Stimulated activated CD4-positive, alpha-beta T cell treated with anti-CD3 and anti-CD28 coated beads, TNF-alpha, amount 100 ng/mL, for 24 hours (primary cell): Measurements from ENCODE around the gene EBNA1BP2.
A peak's percentile ranks its signal among the peaks of the same experiment; 100 is the strongest.
"Not testable (repeated sequence)": the region's sequence is repeated elsewhere in the genome, so short reads cannot be mapped to it uniquely, and the experiment has no call there.

Experiments
- DNase-seq, 3 experiments: peaks; one replicate each; pipeline ENCODE4 v3.0.0-alpha.2; 2020; ENCODE audit warnings: low read depth in 3 of 3

EBNA1BP2 gene

DNA sequence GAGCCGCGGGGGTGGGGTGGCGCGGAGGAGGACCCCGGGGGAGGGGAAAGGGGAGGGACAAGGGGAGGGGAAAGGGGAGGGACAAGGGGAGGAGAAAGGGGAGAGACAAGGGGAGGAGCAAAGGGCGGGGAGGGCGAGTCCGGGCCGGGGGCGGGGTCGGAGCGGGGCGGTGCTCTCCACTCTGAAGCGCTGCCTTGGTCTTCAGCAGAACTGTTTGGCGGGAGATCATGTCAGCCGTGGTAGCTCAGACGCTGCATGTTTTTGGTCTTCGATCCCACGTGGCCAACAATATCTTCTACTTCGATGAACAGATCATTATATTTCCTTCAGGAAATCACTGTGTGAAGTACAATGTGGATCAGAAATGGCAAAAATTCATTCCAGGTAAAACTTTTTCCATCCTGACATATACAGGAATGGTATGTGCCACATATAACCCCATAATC is 460 bp upstream of the EBNA1BP2 start:
- DNase-seq: peak; percentile 77 to 84 (median 78)

DNA sequence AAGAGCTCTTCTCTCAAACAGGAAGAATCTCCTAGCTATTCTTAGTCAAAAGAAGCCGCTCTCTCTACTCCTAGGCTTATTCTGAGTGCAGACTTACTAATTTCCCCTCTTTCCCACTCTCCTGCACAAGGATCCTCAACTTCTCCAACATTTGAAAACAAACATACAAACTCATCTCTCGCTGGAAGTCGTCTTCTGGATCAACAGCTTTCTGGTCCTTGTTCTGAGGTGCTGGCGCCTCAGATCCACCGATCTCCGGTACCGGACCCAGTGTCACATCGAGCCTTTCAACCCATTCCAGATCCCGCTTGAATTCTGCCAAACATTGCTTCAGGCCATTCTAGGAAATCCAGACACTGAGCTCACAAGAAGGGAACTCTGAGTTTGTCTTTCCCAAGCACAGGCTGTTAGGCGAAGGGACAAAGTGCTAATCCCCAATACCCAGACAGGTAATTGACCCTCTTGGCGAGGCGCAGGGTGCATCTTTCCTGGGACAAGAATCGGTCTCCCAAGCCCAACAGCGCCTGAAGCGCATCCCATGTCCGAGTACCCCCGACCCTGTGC is 696 bp downstream of the EBNA1BP2 start:
- no peak for DNase-seq

DNA sequence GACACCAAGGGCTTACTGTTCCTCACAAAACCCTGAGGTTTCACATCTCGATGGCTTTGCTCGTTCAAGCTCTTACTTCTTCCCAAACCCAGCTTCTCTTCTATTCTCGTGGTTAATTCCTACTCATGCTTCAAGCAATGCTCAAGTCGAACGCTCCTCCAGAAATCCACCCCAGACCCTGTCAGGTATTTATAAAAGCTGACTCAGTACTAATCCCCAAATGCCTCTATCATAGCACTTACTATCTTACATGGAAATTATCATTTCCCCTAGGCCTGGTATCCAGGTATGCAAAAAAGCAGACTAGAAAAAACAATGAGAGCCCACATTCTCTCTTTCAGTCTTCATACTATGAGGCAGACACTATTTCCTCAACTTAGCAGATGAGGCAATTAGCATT is 6.3 kb downstream of the EBNA1BP2 start:
- no peak for DNase-seq

- no peak for DNase-seq
These were observed 6.9 kb downstream of the EBNA1BP2 start for GRCh38 chr1:43165162-43165561.

DNA sequence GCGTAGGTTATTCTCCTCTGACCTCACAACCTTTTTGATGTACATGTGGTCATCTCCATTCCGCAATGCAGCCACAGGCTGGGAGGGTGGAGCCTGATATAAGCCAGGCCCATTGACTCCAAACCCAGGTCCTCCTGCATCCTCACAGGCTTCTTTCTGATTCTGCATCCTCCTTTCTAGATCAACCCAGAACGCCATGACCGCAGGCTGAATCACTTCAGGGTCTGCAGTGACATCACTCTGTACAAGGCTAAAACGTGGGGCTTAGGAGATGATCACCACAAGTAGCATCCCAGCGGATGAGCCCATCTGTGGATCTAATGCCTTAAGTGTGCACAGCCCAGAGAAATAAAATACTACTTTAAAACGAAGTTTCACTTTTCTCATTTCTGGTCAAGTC is 16.1 kb downstream of the EBNA1BP2 start:
- DNase-seq: no peak

- DNase-seq: no peak
These were observed 18.6 kb downstream of the EBNA1BP2 start for GRCh38 chr1:43153443-43153842.

- no peak for DNase-seq
These were observed 19.2 kb downstream of the EBNA1BP2 start for GRCh38 chr1:43152866-43153265.

GRCh38 chr1:43149889-43150288 is 22.2 kb downstream of the EBNA1BP2 start:
- DNase-seq: no peak

- peak in 1 of 3 experiments; percentile 47 for DNase-seq
These were observed 24.3 kb downstream of the EBNA1BP2 start for GRCh38 chr1:43147625-43148327.

DNA sequence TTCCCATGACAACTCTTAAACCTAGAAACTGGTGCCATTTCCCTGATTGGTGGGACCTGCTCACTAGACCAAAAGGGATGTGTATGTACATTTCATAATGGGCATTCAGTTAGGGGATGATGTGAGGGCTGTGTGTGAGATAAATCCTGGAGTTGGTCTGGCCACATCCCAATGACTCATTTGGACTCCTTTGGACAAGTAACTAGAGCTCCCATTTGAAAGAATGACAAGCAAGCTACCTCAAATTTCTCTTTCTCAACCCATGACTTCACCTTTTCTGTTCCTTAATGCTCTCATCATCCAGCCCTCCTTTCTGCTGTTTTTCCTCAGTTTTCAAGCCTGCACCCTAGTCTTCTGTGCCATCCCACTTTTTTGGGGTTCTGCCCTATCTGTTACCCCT is 27.9 kb downstream of the EBNA1BP2 start:
- no peak for DNase-seq

- DNase-seq: no peak
These were observed 28.6 kb downstream of the EBNA1BP2 start for GRCh38 chr1:43143441-43143888.

DNA sequence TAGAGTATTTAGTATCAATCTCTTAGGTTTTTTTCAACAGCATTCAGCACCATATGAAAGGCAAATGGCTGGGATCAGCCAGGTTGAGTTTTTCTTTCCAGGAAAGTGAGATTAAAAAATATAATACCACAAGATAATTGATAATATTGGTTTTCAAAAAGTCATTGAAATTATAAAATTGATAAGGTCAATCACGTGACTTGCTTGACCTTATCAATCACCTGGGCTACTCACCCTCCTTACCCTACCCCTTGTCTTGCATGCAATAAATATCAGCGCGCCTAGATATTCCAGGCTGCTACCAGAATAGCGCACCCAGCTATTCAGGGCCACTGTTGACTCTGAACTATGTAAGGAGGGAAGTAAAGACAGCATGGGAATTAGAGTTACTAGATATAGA is 31.5 kb downstream of the EBNA1BP2 start:
- no peak for DNase-seq

DNA sequence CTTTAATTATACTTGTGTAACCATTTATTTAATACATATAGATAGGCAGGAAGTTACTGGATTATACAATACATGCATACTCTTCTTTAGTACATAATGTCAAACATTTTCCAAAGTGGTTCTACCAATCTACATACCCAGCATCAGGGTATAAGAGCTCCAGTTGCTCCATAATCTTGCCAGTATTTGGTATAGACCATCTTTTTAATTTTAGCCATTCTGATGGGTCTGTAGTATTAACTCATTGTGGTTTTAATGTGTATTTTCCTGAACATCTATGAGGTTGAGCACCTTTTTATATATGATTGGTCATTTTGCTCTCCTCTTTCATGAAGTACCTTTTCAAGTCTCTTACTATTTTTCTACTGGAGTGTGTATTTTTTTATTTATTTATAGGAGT is 32.1 kb downstream of the EBNA1BP2 start:
- DNase-seq: no peak

DNA sequence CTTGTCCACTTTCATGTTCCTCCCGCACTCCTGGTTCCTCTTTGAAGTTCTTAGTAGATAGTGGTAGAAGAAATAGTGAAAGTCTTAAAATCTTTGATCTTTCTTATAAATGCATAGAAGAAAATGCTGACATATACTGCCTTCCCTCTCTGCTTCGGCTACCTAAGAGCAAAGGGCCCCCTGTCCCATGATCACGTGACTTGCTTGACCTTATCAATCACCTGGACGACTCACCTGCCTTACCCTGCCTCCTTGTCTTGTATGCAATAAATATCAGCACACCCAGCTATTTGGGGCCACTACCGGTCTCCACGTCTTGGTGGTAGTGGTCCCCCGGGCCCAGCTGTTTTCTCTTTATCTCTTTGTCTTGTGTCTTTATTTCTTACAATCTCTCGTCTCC is 32.8 kb downstream of the EBNA1BP2 start:
- DNase-seq: not testable (repeated sequence)

GRCh38 chr1:43137445-43138052 is 34.5 kb downstream of the EBNA1BP2 start:
- DNase-seq: no peak

DNA sequence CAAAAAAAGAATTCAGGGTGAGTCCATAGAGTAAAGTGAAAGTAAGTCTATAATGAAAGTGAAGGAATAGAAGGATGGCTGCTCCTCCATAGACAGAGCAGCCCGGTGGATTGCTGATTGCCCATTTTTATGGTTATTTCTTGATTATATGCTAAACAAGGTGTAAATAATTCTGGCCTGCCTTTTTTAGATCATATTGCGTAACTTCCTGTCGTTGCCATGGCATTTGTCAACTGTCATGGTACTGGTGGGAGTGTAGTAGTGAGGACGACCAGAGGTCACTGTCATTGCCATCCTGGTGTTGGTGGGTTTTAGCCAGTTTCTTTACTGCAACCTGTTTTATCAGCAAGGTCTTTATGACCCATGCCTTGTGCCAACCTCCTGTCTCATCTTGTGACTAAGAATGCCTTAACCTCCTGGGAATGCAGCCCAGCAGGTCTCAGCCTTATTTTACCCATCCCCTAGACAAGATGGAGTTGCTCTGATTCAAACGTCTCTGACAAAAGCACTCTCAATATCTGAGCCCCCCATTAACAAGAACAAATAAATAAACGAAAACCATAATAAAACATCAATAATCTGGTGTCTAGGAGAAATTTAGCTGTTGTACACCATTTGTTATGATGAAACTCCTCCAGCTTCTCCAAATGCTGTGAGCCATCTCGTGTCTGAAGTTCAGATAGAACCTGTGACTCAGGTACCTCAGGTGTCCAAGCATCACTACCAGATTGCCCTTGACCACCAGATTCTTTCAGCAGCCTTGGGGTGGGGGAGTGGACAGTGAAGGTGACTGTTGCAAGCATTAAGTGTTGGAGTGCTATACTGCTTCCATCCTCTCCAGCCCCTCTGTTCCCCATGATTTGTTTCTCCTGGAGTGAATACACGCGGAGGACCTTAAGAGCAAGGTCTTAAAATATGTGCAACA is 36.0 kb downstream of the EBNA1BP2 start:
- no peak for DNase-seq

- DNase-seq: no peak
These were observed 37.5 kb downstream of the EBNA1BP2 start for GRCh38 chr1:43134640-43135039.

DNA sequence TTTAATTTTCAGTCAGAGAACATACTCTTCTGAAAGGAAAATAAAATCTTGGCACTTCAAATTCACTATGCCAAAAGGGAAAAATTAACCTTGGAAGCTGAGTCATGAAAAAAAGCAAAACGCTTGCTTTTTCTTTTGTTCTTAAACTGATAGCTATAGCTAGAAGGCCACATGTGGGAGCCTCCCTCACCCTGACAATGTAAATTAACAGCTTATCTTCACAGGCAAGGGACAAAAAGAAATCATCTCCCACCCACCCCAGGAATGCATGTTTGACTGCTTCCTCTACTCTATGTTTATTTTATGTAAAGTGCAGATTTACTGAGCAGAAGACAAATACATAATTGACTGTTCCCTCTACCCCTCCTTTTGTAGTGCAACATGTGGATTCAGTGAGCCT is 38.0 kb downstream of the EBNA1BP2 start:
- DNase-seq: no peak

DNA sequence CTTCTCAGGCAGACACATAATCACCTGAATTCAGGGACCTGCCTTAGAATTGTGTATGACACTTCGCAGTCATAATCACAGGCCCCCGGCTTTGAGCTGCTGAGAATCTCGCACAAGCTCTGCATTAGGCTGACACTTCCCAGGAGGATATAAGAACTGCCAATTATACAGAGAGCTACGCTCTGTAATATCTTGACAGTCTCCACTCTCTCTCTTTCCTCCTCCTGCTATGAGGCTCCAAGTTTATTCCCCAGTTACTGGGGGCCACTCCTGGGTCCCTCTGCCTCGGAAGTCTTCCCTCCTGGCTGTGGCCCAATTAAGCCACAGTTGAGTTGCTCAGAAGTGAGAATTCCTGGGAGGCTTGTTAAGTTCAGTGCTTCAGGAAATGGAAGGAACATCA is 42.7 kb downstream of the EBNA1BP2 start:
- DNase-seq: no peak

- no peak for DNase-seq
These were observed 43.3 kb downstream of the EBNA1BP2 start for GRCh38 chr1:43128816-43129215.

DNA sequence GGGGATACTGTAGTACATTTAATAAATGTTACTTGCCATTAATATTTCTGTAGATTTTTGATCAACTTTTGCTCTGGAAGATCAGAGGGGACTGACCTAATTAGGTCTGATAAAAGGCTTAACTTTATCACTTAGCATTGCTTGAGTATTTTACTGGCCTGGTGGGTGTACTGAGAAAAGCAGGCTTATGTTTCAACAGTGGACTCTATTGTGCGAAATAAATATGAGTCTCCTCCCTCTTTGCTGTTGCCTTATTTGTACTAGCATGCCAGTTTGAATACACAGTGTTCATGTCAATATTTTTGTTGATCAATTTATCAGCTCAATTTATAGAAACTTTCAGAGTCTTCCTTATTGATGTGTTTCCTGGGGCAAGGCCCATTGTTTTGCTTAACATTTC is 49.1 kb downstream of the EBNA1BP2 start:
- DNase-seq: no peak

DNA sequence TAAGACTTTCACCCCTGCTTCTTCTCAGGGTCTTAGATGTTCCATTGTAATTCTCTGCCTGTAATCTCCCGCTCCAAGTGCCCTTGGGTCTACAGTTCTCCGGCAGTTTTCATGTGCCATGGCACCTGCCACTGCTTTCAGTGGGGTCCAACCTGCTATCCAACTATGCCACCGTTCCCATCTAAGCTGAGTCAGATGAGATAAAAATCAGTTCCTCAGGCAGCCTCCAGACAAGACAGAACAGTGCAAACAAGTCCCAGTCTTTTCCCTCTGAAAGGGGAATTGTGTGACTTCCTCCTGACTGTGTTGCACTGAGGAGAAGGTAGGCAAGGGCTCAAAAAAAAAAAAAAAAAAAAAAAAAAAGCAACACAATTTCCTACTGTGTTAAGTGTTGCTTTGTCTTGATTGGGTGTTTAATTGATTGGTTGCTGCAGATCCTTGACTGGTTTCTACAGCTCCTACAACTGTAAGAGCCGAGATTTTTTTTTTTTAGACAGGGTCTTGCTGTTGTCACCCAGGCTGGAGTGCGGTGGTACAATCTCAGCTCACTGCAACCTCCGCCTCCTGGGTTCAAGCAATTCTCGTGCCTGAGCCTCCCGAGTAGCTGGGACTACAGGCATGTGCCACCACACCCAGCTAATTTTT is 50.7 kb downstream of the EBNA1BP2 start:
- DNase-seq: no peak
